GDM1 (cell line): ENCODE measurements around the gene CEACAM16.

ENCODE experiments used
- DNase-seq: peaks from one replicate; lab custom pipeline; 2025; lab: John Stamatoyannopoulos, UW

Gene CEACAM16

DNA sequence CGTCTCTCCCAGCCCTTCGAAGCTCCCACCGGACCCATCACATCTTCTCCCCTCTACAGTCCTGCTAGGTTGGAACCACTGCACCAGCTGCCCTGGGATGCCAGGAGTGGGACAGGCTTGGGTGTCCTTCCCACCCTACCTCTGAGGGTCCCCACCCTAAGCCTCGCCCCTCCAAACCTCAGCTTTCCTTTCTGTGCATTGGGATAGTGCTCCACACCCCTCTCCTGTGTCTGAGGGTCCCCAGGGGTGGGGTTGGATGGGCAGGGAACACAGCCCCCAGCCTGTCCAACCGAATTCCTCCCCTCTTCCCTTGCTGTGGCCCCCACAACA is 47.6 kb downstream of the CEACAM16 start:
- no peak for DNase-seq

DNA sequence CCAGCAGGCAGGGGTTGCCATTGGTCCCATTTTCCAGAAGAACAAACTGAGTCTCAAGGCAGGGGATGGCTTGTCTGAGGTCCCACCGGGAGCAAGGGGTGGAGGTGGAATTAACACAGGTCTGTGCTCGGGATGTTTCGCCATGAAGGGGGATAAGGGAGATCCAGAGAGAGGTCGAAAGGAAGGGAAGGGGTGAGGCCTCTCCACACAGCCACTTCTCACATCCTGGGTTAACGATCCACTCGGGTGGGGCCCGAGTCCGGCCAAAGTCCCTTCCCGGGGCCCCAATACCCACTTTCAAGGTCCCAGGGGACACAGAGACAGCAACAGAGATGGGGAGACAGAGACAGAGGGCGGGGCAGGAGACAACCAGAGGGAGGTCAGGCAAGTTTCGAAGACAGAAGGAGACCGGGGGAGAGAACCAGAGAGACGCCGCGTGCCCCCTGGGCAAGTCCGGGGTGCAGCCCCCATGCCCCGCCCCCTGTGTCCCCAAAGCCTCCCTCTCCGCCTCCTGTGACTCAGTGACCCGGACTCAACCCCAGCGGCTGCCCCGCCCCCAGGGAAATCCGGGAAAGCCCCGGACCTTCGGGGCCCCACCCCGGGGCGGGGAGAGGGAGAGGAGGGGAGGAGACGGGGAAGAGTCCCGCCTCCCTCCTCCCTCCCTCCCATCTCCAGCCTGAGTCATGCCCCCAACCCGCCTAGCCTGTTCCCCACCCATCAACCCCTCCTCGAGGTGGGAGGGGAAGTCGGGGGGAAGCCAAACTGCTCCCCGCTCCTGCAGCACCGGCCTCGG is 48.2 kb downstream of the CEACAM16 start:
- DNase-seq, result peak; percentile 85

DNA sequence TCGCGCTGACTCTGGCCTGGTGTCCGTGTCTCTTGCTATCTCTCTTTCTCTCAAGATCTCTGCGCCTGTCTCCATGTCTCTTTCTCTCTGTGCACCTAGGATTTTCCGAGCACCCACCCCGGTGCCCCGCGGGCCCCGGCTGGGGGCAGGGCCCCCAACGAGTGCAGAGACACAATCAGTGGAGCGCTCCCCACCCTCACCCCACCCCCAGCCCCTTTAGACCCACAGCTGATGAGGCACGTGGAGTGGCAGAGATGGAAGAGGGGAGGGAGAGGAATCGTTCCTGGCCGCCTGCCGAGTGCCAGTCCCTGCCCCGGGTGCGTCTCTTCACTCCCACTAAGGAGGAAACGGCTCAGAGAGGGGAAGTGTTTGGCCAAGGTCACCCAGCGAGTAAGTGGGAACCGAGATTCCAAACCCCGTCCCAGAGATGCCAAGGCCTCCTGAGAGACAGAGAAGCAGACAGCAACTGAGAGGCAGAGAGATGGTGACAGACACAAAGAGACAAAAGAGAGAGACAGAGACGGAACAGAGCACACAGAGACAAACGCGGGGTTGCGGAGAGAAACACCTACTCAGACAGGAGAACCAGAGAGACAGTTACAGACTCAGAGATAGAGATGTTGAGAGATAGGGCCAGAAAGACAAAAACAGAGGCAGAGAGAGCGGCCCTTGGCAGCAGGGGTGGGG is 48.9 kb downstream of the CEACAM16 start:
- peak; percentile 73 for DNase-seq

DNA sequence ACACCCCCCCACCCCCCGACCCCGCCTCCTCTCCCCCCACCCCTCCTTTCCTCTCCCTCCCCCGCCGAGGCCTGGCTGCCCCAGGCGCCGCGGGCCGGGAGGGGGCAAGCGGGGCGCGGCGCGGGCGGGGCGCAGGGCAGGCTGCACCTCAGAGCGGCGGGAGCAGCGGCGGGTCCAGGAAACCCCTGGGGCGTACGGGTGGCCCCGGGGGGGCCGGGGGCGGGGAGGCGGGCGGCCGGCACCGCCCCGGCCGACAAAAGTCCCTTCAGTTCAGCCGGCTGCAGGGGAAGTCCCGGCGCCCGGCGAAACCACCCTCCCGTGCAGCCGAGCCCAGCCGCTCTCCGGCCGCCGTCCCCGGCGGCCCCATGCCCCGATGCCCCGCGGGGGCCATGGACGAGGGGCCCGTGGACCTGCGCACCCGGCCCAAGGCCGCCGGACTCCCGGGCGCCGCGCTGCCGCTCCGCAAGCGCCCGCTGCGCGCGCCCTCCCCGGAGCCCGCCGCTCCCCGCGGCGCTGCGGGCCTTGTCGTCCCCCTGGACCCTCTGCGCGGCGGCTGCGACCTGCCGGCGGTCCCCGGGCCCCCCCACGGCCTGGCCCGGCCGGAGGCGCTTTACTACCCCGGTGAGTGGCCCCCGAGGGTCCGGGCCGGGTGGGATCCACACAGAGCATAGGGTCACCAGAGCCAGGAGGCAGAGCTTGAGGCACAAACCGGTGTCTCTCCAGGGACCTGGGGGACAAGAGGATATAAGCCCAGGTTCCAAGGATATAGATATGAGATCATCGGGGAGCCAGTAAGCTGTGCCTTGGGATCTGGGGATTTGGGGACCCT is 49.7 kb downstream of the CEACAM16 start, which contains the start of gene BCL3:
Gene BCL3, plus strand, starts transcription at position 283 of the 829 bp plus-strand sequence. Its CDS starts 83 bp downstream, at position 366.
- DNase-seq, result peak; percentile 82

DNA sequence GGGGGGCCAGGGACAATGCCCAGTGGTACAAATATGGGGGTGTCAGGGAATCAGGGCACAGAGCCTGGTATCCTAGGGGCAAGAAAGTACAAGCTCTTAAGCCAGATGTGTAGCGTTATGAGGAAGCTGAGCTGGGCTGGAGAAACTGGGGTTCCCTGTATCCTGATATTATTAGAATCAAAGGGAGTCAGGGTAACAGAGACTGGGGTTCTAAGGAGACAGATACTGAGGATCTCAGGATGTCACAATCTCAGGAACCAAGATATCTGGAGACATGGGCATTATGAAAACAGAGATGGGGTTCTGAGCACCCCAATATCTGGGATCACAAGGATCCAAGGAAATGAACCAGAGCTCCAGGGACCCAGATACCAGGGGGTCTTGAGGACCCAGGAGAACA is 50.3 kb downstream of the CEACAM16 start:
- DNase-seq, result no peak

DNA sequence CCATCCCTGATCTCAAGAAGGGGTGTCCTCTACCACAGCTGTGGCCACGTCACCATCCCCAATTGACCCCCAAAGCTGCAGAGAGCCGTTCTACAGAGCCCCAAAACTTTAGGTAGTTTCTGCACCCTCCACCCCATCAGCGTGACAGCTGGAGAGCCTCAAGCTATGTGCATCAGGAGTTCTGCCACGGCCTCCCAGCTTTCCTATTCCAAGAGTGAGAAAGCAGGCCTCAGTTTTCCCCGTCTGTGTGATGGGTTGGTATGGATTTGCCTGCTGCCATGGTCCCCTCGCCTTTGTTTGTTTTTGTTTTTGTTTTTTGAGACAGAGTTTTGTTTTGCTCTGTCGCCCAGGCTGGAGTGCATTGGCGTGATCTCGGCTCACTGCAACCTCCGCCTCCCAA is 51.0 kb downstream of the CEACAM16 start:
- DNase-seq, result no peak

DNA sequence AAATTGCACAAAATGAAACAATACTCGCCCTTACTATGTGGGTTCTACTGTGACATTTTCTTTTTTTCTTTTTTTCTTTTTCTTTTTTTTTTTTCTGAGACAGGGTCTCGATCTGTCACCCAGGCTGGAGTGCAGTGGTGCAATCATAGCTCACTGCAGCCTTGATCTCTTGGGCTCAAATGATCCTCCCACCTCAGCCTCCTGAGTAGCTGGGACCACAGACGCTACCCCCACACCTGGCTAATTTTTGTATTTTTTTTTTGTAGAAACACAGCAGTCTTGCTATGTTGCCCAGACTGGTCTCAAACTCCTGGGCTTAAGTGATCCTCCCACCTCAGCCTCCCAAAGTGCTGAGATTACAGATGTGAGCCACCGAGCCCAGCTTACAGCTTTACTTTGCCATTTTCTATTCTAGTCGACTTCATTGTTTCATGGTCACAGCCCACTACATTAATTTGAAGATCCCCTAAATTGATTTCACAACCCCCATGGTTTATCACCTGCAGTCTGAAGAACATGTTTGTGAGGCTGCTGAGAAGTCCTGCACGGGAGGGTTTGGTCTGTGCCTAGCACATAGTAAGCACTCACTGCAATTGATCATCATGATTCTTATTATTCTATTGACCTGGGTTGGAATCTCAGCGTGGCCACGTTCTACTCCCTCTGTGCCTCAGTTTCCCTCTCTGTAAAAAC is 53.3 kb downstream of the CEACAM16 start:
- no peak for DNase-seq

DNA sequence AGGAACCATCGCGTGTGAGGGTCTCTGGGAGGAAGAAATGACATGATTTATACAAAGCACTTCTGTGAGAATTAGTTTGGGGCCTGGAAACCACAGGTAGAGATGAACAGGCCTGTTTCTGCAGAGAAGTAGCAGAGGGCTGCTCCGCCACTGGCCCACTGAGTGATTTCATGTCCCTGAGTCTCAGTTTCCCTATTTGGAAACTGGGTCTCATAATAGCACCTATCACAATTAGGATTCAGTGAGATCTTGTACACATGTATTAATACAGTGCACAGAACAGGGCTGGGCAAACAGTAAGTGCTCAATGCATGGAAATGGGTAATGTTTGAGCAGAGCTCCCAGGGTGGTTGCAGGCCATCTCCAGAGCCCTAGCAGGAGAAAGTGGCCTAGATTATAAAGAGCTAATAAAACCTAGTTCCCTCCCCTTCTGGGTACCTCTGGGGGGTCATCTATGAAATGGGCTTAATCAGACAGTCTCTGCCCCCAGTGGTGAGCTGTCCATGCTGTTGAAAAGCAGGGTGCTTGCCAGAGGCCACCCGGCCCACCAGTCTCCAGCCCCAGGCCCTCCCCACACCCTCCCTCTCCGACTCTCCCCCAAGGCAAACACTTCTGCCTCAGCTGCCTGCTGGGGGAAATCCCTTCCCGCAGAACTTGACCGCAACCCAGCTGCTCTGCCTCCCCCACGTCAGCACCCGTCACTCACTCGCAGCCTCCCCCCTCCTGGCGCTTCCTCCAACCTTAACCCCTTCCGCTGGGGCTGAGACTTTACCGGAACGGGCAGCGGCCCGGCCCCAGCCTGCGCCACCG is 54.1 kb downstream of the CEACAM16 start:
- DNase-seq, result peak; percentile 97

DNA sequence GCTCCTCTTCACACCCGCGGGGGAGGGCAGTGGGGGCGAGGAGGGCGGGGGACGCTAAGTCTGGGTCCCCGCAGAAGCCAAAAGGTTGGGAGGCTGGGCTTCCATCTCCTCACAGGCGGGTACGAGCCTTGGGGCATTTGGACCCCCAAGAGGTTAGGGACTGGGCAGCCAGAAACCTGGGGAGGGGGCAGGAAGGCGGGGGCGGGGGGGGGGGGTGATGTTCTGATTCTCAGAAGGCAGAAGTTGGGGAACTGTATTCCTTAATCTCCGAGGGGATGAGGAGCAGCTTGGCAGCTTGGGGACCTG is 54.6 kb downstream of the CEACAM16 start:
- DNase-seq, result no peak

DNA sequence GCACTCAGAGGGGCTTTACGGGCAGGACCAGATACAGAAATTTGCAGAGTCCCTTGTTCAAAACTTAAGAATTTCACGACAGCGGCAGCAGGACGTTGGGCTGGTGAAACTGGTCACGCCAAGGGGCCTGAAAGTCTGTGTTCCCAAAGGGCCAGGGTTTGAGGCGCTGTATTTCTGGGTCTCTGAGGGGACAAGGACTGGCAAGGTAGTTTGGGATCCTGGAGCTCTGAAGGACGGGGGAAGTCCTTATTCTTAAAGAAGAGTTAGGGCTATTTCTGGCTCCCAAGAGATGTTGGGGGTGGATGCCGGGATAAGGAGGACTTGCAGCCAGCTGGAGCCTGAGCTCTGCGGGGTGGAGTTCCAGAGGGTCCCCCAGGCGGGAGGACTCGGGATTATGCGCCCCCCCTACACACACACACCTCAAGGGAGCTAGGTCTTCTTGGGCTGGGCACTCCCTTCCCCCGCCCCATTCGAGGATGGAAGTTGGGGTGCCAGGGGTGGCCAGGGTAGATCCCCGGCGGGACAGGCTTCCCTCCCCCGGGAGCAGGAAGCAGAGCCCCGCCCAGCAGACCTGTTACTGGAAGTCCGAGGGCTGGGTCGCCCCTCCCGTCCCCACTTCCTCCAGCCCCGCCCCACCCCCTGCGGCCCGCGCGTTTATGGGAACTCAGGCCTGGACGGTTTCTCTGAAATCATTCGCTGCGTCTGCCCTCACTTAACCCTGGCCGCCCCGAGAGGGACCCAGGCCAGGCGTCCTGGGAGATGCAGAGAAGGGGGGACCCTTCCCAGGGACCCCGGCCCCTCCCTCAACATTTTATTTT is 55.2 kb downstream of the CEACAM16 start:
- DNase-seq, result peak; percentile 64

DNA sequence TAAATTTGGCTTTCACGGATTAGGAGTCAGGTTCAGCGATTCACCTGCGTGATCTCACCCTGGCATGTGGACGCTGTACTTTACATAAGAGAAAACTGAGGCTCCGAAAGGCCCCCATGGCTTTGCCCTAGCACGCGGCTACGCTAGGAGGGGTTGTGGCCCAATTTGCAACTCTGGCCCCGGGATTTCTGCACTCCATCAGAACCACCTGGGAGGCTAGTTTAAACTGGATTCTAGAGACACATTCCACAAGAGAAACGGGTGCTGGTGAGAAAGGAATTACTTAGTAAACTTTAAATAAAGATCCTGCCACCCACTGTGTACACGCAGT is 55.8 kb downstream of the CEACAM16 start:
- no peak for DNase-seq

DNA sequence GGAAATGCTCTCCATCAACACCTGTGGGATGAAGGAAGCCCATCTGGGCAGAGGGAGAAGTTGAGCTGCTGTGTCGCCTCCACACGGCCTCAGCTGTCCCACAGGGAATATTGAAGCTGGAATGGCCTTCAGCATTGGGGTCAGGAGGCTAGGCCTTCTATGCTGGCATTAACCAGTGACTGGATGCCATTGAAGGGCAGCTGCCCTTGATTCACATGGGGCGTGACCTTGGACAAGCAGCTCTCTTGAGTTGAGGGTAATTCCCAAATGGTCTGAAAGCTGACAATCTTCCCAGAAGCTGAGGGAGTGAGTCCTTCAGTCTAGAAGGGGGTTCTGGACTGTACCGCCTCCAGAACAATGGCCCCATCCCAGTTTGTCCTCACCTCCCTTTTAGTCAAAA is 56.3 kb downstream of the CEACAM16 start:
- DNase-seq, result no peak

DNA sequence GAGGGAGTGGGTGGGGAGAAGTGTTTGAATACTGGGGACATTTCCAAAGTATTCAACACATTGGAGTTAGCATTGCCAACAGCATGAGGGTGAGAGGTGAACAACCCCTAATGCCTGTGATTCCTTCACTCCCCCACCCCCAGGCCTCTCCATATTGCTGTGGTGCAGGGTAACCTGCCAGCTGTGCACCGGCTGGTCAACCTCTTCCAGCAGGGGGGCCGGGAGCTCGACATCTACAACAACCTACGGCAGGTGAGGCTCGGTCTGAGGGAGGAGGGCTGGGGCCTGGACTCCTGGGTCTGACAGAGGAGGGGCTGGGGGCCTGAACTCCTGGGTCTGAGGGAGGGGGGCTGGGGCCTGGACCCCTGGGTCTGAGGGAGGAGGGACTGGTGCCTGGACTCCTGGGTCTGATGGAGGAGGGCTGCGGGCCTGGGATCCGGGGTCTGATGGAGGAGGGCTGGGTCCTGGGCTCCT is 57.2 kb downstream of the CEACAM16 start:
- DNase-seq, result no peak

DNA sequence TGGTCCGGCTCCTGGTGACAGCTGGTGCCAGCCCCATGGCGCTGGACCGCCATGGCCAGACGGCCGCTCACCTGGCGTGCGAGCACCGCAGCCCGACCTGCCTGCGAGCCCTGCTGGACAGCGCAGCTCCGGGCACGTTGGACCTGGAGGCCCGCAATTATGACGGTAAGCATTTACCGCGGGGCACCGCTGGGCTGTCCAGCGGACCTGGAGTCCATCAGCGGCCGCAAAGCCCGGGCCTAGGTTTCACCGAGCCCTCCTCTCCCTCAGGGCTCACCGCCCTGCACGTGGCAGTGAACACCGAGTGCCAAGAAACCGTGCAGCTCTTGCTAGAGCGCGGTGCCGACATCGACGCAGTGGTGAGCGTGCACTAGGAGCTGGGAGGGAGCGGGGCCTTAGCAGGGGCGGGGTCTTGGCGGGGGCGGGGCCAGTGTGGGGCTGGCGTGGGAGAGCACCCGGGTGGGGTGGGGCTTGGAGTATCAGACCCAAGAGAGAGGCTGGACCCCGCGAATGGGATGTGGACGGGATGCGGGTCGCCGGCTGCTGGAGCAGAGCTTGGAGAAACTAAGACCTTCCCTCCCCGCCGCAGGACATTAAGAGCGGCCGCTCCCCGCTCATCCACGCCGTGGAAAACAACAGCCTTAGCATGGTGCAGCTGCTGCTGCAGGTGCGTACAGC is 58.2 kb downstream of the CEACAM16 start:
- no peak for DNase-seq

DNA sequence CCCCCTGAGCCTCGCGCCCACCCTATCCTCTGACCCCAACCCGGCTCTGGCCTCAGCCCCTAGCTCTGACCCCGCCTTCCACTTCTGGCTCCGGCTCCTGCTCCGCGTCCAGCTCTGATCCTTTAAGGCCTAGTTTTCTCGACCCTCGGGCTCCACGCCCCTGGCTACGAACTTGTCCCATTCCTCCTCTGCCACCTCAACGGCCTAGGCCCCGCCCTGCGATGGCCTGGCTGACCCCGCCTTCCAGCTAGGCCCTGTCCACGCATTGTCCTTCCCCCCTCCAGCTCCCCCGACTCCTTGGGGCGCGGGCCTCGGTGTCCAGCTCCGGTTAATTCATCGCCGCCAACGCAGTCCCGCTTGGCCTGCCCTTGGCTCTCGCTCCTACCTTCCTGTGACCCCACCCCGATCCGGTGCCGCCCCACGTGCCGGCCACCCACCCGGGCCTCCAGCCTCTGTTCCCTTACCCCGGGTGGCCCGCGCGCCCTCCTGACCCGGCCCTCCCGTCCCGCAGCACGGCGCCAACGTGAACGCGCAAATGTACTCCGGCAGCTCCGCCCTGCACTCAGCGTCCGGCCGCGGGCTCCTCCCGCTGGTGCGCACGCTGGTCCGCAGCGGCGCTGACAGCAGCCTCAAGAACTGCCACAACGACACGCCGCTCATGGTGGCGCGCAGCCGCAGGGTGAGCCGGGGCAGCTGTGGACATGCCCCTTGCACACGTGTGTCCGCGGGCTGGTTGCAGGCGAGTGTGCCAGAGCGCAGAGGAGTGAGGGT is 59.0 kb downstream of the CEACAM16 start:
- DNase-seq, result no peak

DNA sequence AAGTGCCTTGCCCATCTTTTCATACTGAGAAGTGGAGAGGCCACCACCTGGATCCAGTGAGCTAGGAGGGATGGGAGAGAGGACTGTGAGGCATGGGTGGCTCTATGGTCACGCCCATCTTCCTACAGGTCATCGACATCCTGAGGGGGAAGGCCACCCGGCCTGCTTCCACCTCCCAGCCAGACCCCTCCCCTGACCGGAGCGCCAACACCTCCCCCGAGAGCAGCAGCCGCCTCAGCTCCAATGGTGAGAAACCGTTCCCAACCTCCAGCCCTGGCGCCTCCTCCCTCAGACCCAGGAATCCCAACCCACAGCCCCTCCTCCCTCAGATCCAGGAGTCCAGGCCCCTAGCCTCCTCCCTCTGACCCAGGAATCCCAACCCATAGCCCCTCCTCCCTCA is 59.6 kb downstream of the CEACAM16 start:
- no peak for DNase-seq

DNA sequence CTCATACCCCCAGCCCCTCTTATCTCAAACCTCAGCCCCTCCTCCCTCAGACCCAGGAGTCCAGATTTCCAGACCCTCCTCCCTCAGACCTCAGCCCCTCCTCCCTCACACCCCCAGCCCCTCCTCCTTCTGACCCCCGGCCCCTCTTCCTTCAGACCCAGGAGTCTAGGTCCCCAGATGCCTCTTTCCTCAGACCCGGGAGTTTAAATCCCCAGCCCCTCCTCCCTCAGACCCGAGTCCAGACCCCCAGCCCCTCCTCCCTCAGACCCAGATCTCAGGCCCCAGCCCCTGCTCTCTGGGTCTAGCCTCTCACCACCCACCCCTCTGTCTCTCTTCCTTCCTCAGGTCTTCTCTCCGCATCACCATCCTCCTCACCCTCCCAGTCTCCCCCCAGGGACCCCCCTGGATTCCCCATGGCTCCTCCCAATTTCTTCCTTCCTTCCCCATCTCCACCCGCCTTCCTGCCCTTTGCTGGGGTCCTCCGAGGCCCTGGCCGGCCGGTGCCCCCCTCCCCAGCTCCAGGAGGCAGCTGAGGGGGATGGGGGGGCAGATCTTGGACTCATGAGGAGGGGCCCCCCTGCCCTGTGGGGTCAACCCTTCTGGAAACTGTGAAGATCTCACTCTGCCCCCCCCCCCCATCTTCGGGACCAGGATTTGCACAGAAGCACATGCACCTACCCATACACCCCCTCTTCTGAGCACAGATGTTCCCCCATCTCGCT is 60.3 kb downstream of the CEACAM16 start:
- no peak for DNase-seq
